Measurements from ENCODE around the gene TMEM120B. TPM values are rescaled to one million over a fixed set of nuclear protein-coding genes. Genes with fewer than 3 reads are reported as not detected.

TMEM120B gene
- total and polyA plus RNA-seq, 2 of the 13 experiments (the other 11 are each of a cell fraction or from before 2014, with no cell fraction given) = 7.1 to 12.9 TPM

DNA sequence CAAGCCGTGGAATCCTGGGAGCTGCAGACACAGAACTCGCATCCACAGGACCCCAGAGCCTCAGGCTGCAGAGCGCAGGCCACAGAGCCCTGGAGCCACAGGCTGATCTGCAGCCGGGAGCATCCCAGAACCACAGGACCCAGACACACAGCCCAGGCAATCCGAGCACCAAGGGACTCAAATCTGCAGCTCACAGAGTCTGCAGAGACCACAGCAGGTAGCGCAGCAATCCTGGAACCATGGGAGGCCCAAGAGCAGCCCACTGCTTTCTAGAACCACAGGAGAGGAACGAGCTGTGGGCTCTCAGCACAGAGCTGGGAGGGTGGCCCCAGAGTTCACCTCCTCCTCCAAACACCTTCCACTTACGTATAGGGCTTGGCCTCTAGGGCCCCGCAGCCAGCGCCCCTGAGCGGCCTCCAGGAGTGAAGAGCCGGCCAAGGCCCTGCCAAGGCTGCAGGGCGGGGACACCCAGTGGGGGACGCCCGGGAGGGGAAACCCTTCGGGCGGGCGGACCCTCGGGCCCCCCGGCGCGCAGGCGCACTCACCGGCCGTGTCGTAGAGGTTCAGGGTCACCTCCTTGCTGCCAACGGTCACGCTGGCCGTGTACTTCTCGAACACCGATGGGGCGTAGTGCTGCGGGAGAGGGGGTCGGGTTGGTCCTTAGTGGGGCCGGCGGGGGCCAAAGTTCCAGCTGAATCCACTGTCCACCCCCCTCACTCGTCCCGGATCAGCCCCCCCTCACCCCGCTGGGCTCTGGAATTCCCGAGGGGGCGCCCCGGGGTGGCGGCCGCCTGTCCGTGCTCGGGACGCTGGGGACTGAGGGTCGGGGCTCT lies 80.3 kb downstream of the TMEM120B start (continued):
- peak; percentile 83 for TF ChIP-seq PATZ1 (CRISPR knock-in tag; IDR thresholded peaks at IDR 0.05)
- no peak for TF ChIP-seq FIP1L1 (IDR thresholded peaks at IDR 0.05; ENCODE audit: borderline replicate concordance, insufficient read depth, low read depth, low read length)
- TF ChIP-seq MTF2 (CRISPR knock-in tag; IDR thresholded peaks at IDR 0.05; ENCODE audit: borderline replicate concordance) = no peak
- TF ChIP-seq SNAPC4 (CRISPR knock-in tag; IDR thresholded peaks at IDR 0.05) = no peak; the same call in 1 of the 2 replicates
- no peak for TF ChIP-seq HDAC2 (CRISPR knock-in tag; IDR thresholded peaks at IDR 0.05)
- TF ChIP-seq HOXA5 (CRISPR knock-in tag; IDR thresholded peaks at IDR 0.05) = no peak
- peak; percentile 98 for TF ChIP-seq HIVEP1 (CRISPR knock-in tag; IDR thresholded peaks at IDR 0.05)
- TF ChIP-seq TBX2 (CRISPR knock-in tag; IDR thresholded peaks at IDR 0.05; ENCODE audit: borderline replicate concordance) = no peak
- peak; percentile 75 for TF ChIP-seq ZNF501 (CRISPR knock-in tag; IDR thresholded peaks at IDR 0.05)
- peak; percentile 92 for TF ChIP-seq ZBTB7B (CRISPR knock-in tag; IDR thresholded peaks at IDR 0.05)
- TF ChIP-seq, protein P1, sequence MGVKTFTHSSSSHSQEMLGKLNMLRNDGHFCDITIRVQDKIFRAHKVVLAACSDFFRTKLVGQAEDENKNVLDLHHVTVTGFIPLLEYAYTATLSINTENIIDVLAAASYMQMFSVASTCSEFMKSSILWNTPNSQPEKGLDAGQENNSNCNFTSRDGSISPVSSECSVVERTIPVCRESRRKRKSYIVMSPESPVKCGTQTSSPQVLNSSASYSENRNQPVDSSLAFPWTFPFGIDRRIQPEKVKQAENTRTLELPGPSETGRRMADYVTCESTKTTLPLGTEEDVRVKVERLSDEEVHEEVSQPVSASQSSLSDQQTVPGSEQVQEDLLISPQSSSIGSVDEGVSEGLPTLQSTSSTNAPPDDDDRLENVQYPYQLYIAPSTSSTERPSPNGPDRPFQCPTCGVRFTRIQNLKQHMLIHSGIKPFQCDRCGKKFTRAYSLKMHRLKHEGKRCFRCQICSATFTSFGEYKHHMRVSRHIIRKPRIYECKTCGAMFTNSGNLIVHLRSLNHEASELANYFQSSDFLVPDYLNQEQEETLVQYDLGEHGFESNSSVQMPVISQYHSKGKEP (CRISPR knock-in tag; IDR thresholded peaks at IDR 0.05) = no peak
- 0 out of 2 replicates have a peak, but pooled peaks have one; percentile 8 for TF ChIP-seq ARNT2 (CRISPR knock-in tag; IDR thresholded peaks at IDR 0.05; ENCODE audit: low read depth)
